NB4 (cell line): ENCODE results near the gene COPB2.

Experiments
- DNase-seq: peaks from one replicate; pipeline ENCODE4 v3.0.0; 2010; ENCODE audit warnings: low read depth
- H3K4me3 ChIP-seq: one replicate; pipeline ENCODE4 v1.5.1; 2011; ENCODE audit warnings: mild to moderate bottlenecking, low read depth, low read length, moderate library complexity
- MYC ChIP-seq: IDR thresholded peaks from 2 replicates; pipeline ENCODE4 v1.6.1; 2011; ENCODE audit warnings: low read depth, low read length
- POLR2A ChIP-seq: IDR thresholded peaks from 2 replicates; pipeline ENCODE4 v1.6.1; 2011; ENCODE audit warnings: mild to moderate bottlenecking; ENCODE audit not compliant: insufficient read length; ENCODE audit errors: extremely low read depth
- TF ChIP-seq, protein P1 (sequence below): IDR thresholded peaks from one replicate; pipeline ENCODE4 v1.5.1; 2012; ENCODE audit warnings: low read depth, low read length
- TF ChIP-seq, protein P2 (sequence below): IDR thresholded peaks from 2 replicates; pipeline ENCODE4 v1.6.1; 2011; ENCODE audit warnings: low read depth, low read length

The COPB2 gene

DNA sequence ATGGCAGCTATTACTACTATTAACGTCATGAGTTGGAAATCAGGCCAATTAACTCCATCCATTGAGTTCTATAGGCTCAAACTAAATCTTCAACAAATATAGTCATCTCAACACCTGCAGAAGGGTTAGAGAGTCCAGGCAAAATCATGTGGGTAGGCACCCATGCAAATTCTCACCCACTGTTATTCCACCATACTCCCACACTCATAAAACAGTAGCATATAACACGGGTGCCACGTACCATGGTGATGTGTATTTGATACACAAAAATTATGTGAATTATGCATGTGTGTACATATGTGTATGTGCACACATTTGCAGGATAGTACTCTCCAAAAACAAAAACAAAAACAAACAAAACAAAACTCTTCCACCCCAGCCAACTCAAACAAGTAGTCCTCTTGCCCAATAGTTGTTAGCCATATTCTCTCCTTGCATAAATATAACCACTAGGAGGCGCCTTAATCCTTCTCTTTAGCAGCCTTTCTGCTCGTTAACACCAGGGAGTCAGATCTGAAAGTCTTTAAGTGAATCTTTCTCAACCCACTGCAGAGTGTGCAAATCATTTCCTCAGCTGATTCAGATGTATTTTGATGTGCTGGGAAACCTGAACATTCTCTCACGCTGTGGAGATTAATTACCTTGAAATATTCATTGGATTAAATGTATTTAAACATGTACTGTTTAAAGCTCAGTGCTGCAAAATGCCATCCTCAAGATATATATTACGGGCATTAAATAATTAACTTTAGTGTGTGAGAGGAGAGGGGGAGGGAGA, 38.0 kb upstream of the COPB2 start:
- DNase-seq, result peak; percentile 76
- H3K4me3 ChIP-seq, result no peak overlapping the region
- TF ChIP-seq MYC (no peak), POLR2A (no peak)
- TF ChIP-seq, protein P1, sequence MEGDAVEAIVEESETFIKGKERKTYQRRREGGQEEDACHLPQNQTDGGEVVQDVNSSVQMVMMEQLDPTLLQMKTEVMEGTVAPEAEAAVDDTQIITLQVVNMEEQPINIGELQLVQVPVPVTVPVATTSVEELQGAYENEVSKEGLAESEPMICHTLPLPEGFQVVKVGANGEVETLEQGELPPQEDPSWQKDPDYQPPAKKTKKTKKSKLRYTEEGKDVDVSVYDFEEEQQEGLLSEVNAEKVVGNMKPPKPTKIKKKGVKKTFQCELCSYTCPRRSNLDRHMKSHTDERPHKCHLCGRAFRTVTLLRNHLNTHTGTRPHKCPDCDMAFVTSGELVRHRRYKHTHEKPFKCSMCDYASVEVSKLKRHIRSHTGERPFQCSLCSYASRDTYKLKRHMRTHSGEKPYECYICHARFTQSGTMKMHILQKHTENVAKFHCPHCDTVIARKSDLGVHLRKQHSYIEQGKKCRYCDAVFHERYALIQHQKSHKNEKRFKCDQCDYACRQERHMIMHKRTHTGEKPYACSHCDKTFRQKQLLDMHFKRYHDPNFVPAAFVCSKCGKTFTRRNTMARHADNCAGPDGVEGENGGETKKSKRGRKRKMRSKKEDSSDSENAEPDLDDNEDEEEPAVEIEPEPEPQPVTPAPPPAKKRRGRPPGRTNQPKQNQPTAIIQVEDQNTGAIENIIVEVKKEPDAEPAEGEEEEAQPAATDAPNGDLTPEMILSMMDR, result peak; percentile 67
- TF ChIP-seq, protein P2, sequence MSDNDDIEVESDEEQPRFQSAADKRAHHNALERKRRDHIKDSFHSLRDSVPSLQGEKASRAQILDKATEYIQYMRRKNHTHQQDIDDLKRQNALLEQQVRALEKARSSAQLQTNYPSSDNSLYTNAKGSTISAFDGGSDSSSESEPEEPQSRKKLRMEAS, result no peak

DNA sequence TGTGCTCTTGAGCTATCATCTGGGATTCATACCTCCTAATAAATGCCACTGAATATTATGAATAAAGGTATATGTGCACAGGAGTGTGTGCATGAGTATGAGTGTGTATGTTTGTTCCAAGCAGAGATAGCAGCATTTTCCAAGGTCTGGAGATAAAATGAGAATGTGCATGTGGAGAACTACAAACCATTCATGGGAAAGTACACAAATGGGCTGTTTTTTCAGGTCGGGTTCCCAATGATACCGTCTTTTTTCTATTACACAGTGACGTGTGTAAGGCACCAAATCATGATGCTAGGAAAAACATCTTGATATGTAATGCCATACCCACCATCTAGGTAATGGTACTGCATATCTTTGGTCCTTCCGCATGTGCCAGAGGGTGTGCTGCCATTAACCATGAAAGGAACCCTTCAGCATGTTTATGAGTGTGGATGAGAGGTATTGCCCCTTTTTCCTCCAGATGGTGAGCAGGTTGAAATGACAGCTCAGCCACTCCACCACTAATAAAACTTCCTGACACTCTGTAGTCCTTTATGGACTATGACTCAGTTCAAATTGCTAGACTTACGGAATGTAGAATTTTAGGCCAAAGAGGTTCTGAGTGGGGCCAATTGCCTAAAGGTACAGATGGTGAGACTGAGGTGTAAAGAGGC, 36.4 kb upstream of the COPB2 start:
- TF ChIP-seq MYC (no peak), POLR2A (no peak)
- TF ChIP-seq, protein P1, result no peak
- TF ChIP-seq, protein P2, result no peak
- no peak overlapping the region for H3K4me3 ChIP-seq
- no peak for DNase-seq

DNA sequence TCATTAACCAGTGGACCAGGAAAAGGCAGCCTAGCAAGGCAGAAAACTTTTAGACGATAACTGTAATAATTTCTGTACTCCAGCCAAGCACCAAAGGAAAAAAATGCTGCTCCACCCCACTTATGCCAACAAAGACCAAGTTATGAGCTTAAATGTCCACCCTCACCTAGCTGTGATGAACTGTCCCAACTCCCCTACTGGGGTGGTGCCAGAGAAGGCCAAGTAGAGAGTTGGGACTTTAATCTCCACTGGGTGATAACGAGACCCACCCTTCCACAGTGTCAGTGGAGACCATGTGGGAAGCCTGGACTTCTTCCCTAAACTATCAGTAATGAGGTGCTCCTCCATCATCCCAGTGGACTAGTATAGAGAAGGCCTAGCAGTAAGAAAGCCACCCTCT, 33.8 kb upstream of the COPB2 start:
- H3K4me3 ChIP-seq, result no peak overlapping the region
- TF ChIP-seq, protein P2, result no peak
- TF ChIP-seq, protein P1, result no peak
- TF ChIP-seq MYC (no peak), POLR2A (no peak)
- DNase-seq, result no peak

DNA sequence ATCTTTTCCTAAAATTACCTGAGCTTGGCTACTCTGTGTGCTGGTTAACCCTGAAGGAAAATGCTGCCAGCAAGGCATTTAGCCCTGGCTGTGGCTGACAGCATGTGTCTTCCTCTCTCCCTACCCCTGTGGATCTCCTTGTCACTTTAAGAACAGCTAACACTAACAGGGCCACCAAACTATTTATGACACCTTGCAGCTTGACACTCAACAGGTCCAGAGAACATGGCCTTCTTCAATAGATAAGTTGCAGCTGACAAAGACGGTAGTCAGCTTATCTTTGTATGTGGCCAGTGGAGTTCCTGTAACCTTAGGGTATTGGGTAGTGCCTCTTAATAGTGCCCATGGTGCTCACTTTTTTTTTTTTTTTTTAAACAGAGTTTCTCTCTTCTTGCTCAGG, 32.0 kb upstream of the COPB2 start:
- H3K4me3 ChIP-seq, result no peak overlapping the region
- TF ChIP-seq, protein P2, result no peak
- TF ChIP-seq, protein P1, result no peak
- TF ChIP-seq MYC, result no peak
- DNase-seq, result no peak

DNA sequence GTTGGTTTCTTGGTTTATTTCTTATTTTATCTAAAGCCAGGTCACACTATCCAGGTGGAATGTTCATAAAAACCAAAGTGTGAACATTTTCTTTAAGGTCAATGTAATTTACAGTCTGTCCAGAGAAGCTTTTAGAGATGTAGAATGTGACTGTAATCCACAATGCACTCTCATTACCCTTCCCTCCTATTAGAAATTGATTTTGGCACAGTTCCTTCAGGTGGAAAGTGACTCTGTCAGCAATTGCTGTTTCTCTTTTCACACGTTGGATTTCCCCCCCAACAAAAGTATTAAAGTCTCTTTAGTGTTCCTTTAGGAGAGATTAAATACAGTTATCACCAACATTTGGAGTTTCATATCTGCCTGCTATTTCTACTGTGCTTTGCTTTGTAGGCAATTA, 31.6 kb upstream of the COPB2 start:
- TF ChIP-seq MYC, result no peak
- TF ChIP-seq, protein P2, result no peak
- TF ChIP-seq, protein P1, result no peak
- no peak for TF ChIP-seq POLR2A
- DNase-seq, result no peak
- H3K4me3 ChIP-seq, result no peak overlapping the region
